SU-DHL-6 (cell line): ENCODE results near the gene ACACB.

Experiments used
- H2AFZ ChIP-seq: fragments of 200-600 bp; sonication (generic); 2 replicates; pipeline ENCODE4 v1.6.1; 2014; ENCODE audit warnings: low read depth, mild to moderate bottlenecking, moderate library complexity, mixed read lengths, antibody characterized with exemption, low read length; ENCODE audit not compliant: severe bottlenecking
- H3F3A ChIP-seq: fragments of 200-600 bp; shearing (Covaris generic); 2 replicates; pipeline ENCODE4 v1.6.0; 2016; ENCODE audit warnings: antibody characterized with exemption, mild to moderate bottlenecking; ENCODE audit not compliant: insufficient read depth
- H3K27ac ChIP-seq: fragments of 200-600 bp; sonication (generic); 2 replicates; pipeline ENCODE4 v1.5.1; 2016; ENCODE audit warnings: low read depth, mild to moderate bottlenecking, low read length, moderate library complexity, mixed read lengths
- H3K27me3 ChIP-seq: fragments of 200-600 bp; sonication (generic), shearing (Covaris generic); 2 replicates; pipeline ENCODE4 v1.6.0; 2014; ENCODE audit warnings: mild to moderate bottlenecking, low read length
- H3K36me3 ChIP-seq: fragments of 200-600 bp; sonication (generic); 2 replicates; pipeline ENCODE4 v1.6.1; 2014; ENCODE audit warnings: mild to moderate bottlenecking, low read length, mixed read lengths
- H3K4me2 ChIP-seq: fragments of 300-600, 200-600 bp; shearing (Covaris generic), sonication (generic); 2 replicates; pipeline ENCODE4 v1.6.0; 2014; ENCODE audit warnings: low read length, low read depth, mild to moderate bottlenecking; ENCODE audit not compliant: poor library complexity, severe bottlenecking
- H3K4me3 ChIP-seq: fragments of 200-600 bp; sonication (generic); 2 replicates; pipeline ENCODE4 v1.5.1; 2014; ENCODE audit warnings: antibody characterized with exemption, low read length, mild to moderate bottlenecking, mixed read lengths; ENCODE audit not compliant: insufficient read depth, poor library complexity, severe bottlenecking
- H3K79me2 ChIP-seq: fragments of 200-600 bp; sonication (generic); 2 replicates; pipeline ENCODE4 v1.6.1; 2014; ENCODE audit warnings: mild to moderate bottlenecking, low read length, moderate library complexity; ENCODE audit not compliant: insufficient read depth
- H3K9ac ChIP-seq: fragments of 200-600 bp; sonication (generic); 2 replicates; pipeline ENCODE4 v1.7.0; 2014; ENCODE audit warnings: mild to moderate bottlenecking, low read length
- H3K9me2 ChIP-seq: fragments of 200-600 bp; sonication (generic); replicated peaks from 2 replicates; pipeline ENCODE4 v1.6.1; 2014; ENCODE audit warnings: low read length; ENCODE audit not compliant: insufficient read depth
- H3K9me3 ChIP-seq: fragments of 200-600 bp; sonication (generic); 2 replicates; pipeline ENCODE4 v1.6.1; 2014; ENCODE audit warnings: low read length, mixed read lengths; ENCODE audit not compliant: insufficient read depth
- H4K20me1 ChIP-seq: fragments of 200-600 bp; sonication (generic); 2 replicates; pipeline ENCODE4 v1.6.1; 2014; ENCODE audit warnings: low read depth, mild to moderate bottlenecking, antibody characterized with exemption, low read length, moderate library complexity, mixed read lengths
- EZH2phosphoT487 ChIP-seq: fragments of 200-600 bp; sonication (generic), shearing (Covaris generic); conservative IDR thresholded peaks from 2 replicates; pipeline ENCODE4 v1.6.1; 2018; ENCODE audit warnings: mild to moderate bottlenecking, antibody characterized with exemption, low read length, moderate library complexity, mixed read lengths
- TF ChIP-seq, protein P1 (sequence below): fragments of 200-600 bp; sonication (generic); IDR thresholded peaks from one replicate; pipeline ENCODE4 v1.5.1; 2017; ENCODE audit warnings: antibody characterized with exemption, mild to moderate bottlenecking, low read length, moderate library complexity; ENCODE audit not compliant: insufficient read depth, poor library complexity, severe bottlenecking

Gene ACACB

DNA sequence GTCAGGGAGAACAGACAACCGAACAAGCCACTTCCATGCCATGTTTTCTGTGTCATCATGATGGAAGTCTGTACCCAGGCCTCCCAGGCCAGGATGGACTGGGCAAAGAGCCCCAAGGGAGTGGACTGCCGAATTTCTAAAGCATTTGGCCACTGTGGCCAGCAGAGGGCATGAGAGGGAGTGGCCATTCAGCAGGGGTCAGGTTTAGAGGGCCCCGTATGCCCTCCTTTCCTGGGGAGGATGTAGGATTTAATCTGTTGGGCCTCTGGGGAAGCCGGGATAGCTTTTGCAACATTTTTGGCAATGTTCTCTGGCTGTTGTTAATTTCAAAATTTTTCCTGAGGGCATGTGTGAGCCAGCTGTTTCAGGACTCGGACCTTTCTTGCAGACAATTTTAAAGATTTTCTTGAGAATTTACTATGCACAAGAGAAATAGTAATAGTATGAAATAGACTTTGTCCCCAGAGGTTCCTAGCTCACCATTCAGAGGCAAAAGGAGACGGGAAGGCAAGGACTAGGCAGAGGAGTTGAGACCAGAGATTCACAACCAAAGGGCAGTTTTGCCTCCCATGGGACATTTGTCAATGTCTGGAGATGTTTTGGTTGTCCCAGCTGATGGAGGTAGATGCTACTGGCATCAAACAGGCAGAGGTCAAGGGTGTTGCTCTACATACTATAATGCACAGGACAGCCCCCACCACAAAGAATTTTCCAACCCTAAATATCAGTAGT is 18.0 kb downstream of the ACACB start:
- Histone ChIP-seq H3K4me3 (no peak overlapping the region), H3K4me2 (no peak overlapping the region), H3K27me3 (no peaks in the 10 kb centered on the region), H3K36me3 (no peaks in the 10 kb centered on the region), H3K9me2 (no peaks in the 10 kb centered on the region), H3K9me3 (no peaks in the 10 kb centered on the region), H2AFZ (no peak overlapping the region), H4K20me1 (no peaks in the 10 kb centered on the region), H3K79me2 (no peaks in the 10 kb centered on the region), H3F3A (no peaks in the 10 kb centered on the region), H3K9ac (no peak overlapping the region), H3K27ac (no peak overlapping the region)
- TF ChIP-seq, protein P1, sequence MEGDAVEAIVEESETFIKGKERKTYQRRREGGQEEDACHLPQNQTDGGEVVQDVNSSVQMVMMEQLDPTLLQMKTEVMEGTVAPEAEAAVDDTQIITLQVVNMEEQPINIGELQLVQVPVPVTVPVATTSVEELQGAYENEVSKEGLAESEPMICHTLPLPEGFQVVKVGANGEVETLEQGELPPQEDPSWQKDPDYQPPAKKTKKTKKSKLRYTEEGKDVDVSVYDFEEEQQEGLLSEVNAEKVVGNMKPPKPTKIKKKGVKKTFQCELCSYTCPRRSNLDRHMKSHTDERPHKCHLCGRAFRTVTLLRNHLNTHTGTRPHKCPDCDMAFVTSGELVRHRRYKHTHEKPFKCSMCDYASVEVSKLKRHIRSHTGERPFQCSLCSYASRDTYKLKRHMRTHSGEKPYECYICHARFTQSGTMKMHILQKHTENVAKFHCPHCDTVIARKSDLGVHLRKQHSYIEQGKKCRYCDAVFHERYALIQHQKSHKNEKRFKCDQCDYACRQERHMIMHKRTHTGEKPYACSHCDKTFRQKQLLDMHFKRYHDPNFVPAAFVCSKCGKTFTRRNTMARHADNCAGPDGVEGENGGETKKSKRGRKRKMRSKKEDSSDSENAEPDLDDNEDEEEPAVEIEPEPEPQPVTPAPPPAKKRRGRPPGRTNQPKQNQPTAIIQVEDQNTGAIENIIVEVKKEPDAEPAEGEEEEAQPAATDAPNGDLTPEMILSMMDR, result peak; percentile 14
- TF ChIP-seq EZH2phosphoT487, result no peak

DNA sequence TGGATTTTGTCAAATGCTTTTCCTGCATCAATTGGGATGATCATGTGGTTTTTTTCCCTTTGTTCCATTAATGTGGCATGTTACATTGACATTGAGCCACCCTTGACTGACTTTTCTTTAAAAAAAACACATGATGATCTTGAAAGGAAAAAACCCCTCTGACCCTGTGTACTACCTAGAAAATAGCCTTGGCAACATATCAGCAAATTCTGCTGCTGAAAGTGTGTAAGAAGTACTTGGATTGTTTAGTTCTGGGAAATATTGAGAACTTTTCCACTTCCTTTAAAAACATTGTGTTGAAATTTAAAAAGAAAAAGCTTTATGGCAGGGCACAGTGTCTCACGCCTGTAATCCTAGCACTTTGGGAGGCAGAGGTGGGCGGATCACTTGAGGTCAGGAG is 20.7 kb downstream of the ACACB start:
- Histone ChIP-seq H3K4me3 (no peak overlapping the region), H3K36me3 (no peaks in the 10 kb centered on the region), H2AFZ (no peak overlapping the region), H3K4me2 (no peak overlapping the region), H3K9me2 (no peaks in the 10 kb centered on the region), H3F3A (no peaks in the 10 kb centered on the region), H3K9ac (no peak overlapping the region), H3K79me2 (no peaks in the 10 kb centered on the region), H4K20me1 (no peaks in the 10 kb centered on the region), H3K27ac (no peak overlapping the region), H3K9me3 (no peaks in the 10 kb centered on the region), H3K27me3 (no peaks in the 10 kb centered on the region)
- TF ChIP-seq, protein P1, result no peak
- no peak for TF ChIP-seq EZH2phosphoT487

DNA sequence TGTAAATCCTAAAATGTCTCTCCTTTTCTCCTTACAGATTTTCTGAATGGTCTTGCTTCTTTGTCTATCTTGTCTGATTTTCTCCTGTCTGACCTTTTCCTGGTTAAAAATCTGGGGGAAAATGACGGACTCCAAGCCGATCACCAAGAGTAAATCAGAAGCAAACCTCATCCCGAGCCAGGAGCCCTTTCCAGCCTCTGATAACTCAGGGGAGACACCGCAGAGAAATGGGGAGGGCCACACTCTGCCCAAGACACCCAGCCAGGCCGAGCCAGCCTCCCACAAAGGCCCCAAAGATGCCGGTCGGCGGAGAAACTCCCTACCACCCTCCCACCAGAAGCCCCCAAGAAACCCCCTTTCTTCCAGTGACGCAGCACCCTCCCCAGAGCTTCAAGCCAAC is 23.0 kb downstream of the ACACB start:
- no peaks in the 10 kb centered on the region for H3K79me2 ChIP-seq
- no peak overlapping the region for H3K4me3 ChIP-seq
- no peak overlapping the region for H2AFZ ChIP-seq
- no peak for TF ChIP-seq EZH2phosphoT487
- TF ChIP-seq, protein P1, result no peak
- H3K4me2 ChIP-seq, result no peak overlapping the region
- no peaks in the 10 kb centered on the region for H3F3A ChIP-seq
- H3K9me2 ChIP-seq, result no peaks in the 10 kb centered on the region
- H3K9me3 ChIP-seq, result no peaks in the 10 kb centered on the region
- no peak overlapping the region for H3K27ac ChIP-seq
- no peak overlapping the region for H3K9ac ChIP-seq
- H3K27me3 ChIP-seq, result no peaks in the 10 kb centered on the region
- no peaks in the 10 kb centered on the region for H3K36me3 ChIP-seq
- H4K20me1 ChIP-seq, result no peaks in the 10 kb centered on the region
